GM19023 (cell line): ENCODE results near the gene NASP.

Experiments
- ATAC-seq: cut with Tn5 transposase; IDR thresholded peaks from one replicate; pipeline ENCODE4 v1.9.1; 2021; ENCODE audit warnings: mild to moderate bottlenecking, moderate library complexity; ENCODE audit not compliant: unreplicated experiment

NASP gene

GRCh38 chr1:45619149-45619921 is 35.5 kb downstream of the NASP start:
- ATAC-seq, result no peak

GRCh38 chr1:45620588-45621500 is 37.0 kb downstream of the NASP start:
- no peak for ATAC-seq

- ATAC-seq, result no peak
Measured at GRCh38 chr1:45621501-45621836, 37.6 kb downstream of the NASP start.

GRCh38 chr1:45621895-45622523 is 38.2 kb downstream of the NASP start:
- ATAC-seq, result no peak

- no peak for ATAC-seq
Measured at GRCh38 chr1:45622524-45623394, 38.9 kb downstream of the NASP start.

- ATAC-seq, result no peak
Measured at GRCh38 chr1:45623972-45624371, 40.1 kb downstream of the NASP start, which contains the start of gene CCDC17. TSS of gene CCDC17 (minus strand) at chr1:45624054. CDS start at chr1:45623909, 145 bp downstream.

GRCh38 chr1:45629035-45629434 is 45.2 kb downstream of the NASP start:
- no peak for ATAC-seq

- ATAC-seq, result no peak
Measured at GRCh38 chr1:45630429-45630828, 46.6 kb downstream of the NASP start.

GRCh38 chr1:45635211-45635610 is 51.4 kb downstream of the NASP start:
- no peak for ATAC-seq

- no peak for ATAC-seq
Measured at GRCh38 chr1:45640293-45640692, 56.5 kb downstream of the NASP start.

GRCh38 chr1:45643321-45643720 is 59.5 kb downstream of the NASP start:
- ATAC-seq, result no peak

GRCh38 chr1:45643978-45644377 is 60.1 kb downstream of the NASP start:
- ATAC-seq, result no peak

- no peak for ATAC-seq
Measured at GRCh38 chr1:45644661-45645060, 60.8 kb downstream of the NASP start.

GRCh38 chr1:45647248-45648021 is 63.6 kb downstream of the NASP start:
- ATAC-seq, result no peak

- ATAC-seq, result no peak
Measured at GRCh38 chr1:45654540-45655280, 70.9 kb downstream of the NASP start.

- ATAC-seq, result no peak
Measured at GRCh38 chr1:45656573-45657226, 72.9 kb downstream of the NASP start.

- ATAC-seq, result no peak
Measured at GRCh38 chr1:45658171-45658570, 74.3 kb downstream of the NASP start.

- ATAC-seq, result no peak
Measured at GRCh38 chr1:45659222-45659621, 75.4 kb downstream of the NASP start.

- no peak for ATAC-seq
Measured at GRCh38 chr1:45660336-45660735, 76.5 kb downstream of the NASP start.
